HG03558 (cell line): Measurements from ENCODE around the gene CABP4.
"Not testable (repeated sequence)": the region's sequence is repeated elsewhere in the genome, so short reads cannot be mapped to it uniquely, and the experiment has no call there.

Source experiments
- ATAC-seq: cut with Tn5 transposase; IDR thresholded peaks from one replicate; pipeline ENCODE4 v1.9.1; 2021; ENCODE audit warnings: moderate number of reproducible peaks; ENCODE audit not compliant: unreplicated experiment; ENCODE audit errors: extremely low read depth

CABP4 gene

GRCh38 chr11:67418476-67419281 lies 36.5 kb upstream of the CABP4 start:
- ATAC-seq, result no peak

- no peak for ATAC-seq
Observed at GRCh38 chr11:67419325-67420049, 35.7 kb upstream of the CABP4 start.

DNA sequence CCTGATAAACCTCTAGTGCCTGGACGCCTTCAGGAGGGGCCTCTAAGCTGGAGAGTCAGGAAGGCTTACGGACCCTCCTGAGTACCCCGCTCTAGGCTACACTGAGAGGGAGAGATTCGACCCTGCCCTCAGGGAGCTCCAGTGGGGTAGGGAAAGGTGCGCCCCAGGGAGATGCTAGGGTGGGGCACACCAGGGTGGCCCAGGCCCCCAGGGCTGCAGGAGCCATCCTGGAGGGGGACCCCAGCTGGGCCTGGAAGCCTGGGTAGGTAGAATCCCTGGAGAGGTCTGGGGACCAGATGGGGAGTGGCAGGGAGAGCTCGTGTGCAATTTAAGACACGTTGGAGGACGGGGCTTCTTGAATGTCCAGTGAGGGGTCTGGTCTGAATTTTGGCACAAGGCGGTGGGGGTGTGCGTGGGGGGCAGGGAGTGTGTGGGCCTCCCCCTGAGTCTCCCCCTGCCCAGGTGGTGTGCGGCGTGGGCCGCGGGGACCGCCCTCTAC lies 35.0 kb upstream of the CABP4 start:
- ATAC-seq, result no peak

DNA sequence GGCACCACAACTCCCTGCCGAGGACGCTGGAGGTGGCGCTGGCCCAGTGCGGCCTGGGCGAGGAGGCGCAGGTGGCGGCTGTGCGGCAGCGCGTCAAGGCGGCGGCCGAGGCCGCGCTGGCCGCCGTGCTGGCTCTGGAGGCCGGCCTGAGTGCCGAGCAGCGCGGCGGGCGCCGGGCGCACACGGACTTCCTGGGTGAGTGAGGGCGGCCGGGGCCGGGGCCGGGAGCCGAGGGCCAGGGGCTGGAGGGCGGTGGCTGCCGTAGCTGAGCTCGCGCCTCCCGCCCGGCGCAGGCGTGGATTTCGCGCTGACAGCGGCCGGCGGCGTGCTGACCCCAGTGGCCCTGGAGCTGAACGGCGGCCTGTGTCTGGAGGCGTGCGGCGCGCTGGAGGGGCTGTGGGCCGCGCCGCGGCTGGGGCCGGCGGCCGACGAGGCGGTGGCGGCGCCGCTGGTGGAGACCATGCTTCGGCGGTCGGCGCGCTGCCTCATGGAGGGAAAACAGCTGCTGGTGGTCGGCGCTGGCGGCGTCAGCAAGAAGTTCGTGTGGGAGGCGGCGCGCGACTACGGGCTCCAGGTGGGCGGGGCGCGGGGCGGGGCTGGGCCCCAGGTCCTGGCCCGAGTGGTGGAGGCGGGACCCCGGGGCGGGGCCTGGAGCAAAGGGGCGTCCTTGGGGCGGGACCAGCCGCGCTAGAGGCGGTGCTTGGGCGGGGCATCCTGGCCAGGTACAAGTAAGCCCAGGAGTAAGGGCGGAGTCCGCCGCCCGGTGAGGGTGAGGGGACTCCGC lies 34.3 kb upstream of the CABP4 start:
- ATAC-seq, result peak; percentile 53

DNA sequence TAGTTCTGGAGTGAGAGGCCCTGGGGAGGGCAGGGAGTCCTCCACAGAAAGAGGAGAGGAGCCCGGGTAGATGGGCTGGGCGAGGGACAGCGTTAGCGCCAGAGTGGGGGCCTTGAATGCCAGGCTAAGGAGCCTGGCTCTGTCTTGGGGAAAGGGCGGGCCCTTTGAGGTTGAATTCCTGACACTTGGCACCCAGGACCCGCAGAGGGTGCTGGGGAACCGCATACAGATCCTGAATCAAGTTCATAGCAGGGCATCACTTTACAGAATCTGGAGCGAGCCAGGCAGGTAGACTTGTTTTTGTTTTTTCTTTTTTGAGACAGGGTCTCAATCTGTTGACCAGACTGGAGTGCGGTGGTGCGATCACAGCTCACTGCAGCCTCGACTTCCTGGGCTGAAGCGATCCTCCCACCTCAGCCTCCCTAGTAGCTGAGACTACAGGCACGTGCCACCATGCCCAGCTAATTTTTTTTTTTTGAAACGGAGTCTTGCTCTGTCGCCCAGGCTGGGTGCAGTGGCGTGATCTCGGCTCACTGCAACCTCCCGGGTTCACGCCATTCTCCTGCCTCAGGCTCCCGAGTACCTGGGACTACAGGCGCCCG lies 33.6 kb upstream of the CABP4 start:
- ATAC-seq, result no peak

- no peak for ATAC-seq
Observed at GRCh38 chr11:67422891-67423290, 32.3 kb upstream of the CABP4 start.

- ATAC-seq, result no peak
Observed at GRCh38 chr11:67423466-67423865, 31.7 kb upstream of the CABP4 start.

DNA sequence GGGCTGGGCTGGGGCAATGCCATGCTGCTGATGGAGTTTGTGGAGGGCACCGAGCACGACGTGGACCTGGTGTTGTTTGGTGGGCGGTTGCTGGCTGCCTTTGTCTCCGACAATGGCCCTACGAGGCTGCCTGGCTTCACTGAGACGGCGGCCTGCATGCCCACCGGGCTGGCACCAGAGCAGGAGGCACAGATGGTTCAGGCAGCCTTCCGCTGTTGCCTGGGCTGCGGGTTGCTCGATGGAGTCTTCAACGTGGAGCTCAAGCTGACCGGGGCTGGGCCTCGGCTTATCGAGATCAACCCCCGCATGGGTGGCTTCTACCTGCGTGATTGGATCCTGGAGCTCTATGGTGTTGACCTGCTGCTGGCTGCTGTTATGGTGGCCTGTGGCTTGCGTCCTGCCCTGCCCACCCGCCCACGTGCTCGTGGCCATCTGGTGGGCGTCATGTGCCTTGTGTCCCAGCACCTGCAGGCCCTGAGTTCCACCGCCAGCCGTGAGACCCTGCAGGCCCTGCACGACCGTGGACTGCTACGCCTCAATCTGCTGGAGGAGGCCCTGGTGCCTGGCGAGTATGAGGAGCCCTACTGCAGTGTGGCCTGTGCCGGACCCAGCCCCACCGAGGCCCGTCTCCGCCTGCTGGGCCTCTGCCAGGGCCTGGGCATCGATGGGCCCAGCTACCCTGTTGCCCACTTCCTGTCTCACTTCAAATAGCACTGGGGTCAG lies 31.1 kb upstream of the CABP4 start:
- no peak for ATAC-seq

GRCh38 chr11:67427364-67427859 lies 27.7 kb upstream of the CABP4 start:
- not testable (repeated sequence) for ATAC-seq

DNA sequence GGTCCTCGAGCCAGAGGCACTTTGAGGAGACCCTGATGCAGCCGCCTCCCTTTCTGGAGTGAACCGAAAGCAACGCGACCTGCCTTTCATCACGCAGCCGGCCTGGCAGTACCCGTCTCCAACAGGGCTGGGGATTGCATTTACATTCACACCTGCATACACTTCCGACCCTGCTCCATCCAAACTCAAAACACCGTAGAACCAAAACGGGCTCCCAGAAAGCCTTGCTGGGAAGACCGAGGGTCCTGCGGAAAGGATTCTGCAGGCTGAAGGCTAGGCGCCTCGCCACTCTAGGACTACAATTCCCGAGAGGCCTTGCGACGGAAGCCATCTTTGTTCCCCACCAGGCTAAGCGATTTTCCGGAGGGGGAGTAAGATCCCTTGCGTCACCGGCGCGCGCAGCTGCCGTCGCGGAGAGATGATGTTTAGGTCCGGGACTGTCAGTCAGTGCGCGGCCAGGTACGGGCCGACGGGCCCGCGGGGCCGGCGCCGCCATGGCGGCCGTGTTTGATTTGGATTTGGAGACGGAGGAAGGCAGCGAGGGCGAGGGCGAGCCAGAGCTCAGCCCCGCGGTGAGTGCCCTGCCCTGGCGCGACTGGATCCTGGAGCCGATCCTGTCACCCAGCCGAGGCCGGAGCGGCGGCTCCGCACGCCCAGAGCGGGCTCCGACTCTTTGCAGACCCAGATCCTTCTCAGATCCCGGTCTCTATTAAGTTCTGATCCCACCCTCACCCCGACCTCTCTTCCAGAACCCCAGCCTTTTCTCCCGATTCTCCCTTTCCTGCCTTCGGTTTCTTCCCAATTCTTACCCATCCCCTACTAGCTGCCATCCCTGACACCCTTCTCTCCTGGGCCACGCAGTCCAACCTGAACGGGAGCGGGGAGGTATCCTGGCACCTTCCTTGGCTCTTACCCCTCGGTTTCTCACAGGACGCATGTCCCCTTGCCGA lies 26.8 kb upstream of the CABP4 start, which contains the start of gene RPS6KB2:
TSS of gene RPS6KB2 (plus strand) at position 443 of the 950 bp plus-strand sequence. CDS start at position 495, 52 bp downstream.
- ATAC-seq, result peak; percentile 52

DNA sequence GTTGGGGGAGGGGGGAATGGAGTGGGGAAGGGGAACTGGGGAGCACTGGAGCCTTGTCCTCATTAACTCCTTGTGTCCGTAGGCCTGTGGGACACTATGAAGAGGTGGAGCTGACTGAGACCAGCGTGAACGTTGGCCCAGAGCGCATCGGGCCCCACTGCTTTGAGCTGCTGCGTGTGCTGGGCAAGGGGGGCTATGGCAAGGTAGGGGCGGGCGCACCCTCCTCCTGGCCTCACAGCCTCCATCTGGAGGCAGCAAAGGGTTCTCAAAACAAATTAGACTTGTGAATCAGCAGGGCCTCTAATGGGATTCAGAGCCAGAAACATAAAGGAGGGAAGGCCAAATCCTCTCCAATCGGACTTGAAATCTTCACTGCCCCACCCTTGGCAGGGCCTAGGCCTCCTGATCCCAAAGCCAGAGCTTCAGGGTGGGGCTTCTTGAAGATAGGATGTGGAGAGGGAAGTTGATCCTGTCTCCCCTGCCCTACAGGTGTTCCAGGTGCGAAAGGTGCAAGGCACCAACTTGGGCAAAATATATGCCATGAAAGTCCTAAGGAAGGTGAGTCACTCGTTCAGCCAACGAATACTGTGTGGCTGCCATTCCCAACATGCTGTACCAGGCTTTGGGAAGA lies 26.0 kb upstream of the CABP4 start:
- ATAC-seq, result no peak

DNA sequence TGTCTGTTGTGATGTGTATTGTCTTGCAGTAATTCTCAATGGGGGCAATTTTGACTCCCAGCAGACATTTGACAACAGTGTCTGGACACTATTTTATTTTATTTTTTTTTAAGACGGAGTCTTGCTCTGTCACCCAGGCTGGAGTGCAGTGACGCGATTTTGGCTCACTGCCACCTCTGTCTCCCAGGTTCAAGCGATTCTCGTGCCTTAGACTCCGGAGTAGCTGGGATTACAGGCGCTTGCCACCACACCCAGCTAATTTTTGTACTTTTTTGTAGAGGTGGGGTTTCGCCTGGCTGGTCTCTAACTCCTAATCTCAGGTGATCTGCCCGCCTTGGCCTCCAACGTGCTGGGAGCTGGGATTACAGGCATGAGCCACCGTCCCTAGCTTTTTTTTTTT lies 25.4 kb upstream of the CABP4 start:
- ATAC-seq, result no peak

DNA sequence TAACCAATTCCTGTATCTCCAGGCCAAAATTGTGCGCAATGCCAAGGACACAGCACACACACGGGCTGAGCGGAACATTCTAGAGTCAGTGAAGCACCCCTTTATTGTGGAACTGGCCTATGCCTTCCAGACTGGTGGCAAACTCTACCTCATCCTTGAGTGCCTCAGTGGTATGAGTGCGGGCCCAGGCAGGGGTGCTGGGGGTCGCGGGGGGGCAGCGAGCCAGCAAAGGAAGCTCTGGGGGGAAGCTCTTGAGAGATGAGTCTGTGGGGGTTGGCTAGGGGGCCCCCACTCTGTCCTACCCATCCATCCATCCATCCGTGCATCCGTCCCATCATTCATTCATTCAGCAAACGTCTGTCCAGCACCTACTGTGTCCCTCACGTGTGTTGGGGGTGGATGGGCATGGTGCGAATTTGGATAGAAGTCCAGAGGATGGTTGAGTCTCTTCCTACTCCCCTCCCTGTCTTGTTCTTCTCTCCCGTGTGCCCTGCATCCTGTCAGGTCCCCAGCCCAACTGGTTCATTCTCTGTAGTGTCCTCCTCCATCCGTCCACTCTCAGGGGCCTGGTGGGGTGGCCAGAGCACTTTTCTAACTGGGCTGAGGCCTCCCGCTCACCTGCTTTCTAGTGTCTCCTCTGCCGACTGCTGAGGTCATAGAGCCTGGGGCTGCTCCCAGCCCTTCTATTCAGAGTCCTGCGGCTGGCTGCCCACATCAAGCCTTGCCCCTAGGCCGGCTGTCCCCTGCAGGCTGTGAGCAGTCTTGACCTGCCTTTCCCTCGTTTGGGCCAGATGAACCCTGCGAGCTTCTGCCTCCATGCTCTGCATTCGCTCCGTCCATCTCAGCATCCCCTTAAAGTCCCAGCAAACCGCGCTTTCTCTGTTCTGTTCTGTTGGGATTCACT lies 23.6 kb upstream of the CABP4 start:
- ATAC-seq, result no peak

DNA sequence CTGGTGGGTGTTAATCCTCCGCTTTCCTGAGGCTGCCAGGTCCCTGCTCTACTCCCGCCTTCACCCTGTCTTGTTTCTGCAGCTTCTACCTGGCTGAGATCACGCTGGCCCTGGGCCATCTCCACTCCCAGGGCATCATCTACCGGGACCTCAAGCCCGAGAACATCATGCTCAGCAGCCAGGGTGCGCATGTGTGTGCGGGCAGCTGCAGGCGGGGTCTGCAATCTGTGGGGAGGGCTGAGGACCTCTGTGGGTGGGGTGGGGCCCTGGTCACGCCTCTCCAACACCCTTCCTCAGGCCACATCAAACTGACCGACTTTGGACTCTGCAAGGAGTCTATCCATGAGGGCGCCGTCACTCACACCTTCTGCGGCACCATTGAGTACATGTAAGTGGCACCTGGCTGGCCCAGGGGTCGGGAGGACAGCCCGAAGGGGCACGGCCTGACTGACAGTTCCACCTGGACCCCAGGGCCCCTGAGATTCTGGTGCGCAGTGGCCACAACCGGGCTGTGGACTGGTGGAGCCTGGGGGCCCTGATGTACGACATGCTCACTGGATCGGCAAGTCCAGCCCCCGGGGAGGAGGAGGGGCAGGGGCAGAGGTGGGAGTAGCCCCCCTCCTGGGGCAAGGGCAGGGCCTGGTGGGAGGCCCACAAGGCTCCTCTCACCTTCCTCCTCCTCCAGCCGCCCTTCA lies 22.4 kb upstream of the CABP4 start:
- no peak for ATAC-seq

DNA sequence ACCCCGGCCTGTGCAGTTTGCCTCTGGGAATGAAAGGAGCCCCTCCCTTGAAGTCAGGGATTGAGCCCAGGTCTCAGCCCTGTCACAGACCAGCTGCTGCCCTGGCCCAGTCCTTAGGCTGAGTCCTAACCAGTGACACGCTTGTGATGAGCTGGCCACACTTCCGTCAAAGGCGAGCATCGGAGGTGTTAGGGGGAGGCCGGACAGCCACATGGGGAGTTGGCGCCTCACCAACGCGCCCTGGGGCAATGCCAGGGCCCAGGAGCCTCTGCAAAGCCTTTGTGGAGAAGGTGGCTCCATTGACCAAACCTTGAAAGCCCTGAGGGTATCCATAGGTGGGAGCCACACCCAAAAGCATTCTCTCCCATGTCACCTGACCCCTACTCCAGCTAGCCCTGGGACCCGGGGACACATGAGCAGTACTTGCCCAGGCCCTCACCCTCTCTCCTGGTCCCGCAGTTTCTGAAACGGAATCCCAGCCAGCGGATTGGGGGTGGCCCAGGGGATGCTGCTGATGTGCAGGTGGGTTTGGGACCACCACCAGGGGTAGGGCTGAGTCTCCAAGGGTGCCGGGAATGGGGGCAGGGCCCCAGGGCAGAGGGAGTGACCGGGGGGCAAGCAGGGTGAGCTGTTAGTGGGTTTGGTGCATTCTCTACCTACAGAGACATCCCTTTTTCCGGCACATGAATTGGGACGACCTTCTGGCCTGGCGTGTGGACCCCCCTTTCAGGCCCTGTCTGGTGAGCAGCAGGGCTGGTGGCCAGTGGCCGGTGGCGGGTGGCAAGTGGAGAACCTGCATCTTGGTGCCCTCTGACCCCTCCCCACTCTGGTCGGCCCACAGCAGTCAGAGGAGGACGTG lies 21.4 kb upstream of the CABP4 start:
- no peak for ATAC-seq
